Natural killer cell (primary cell): ENCODE data around the gene RUNX1. TPM values are rescaled to one million over a fixed set of nuclear protein-coding genes. Genes with fewer than 3 reads are reported as not detected.

Source experiments
- ATAC-seq, 3 donors: fragments of 150-1000 bp in 2 of 3; fragments of 200-7000 bp in 1 of 3; cut with Tn5 transposase; 1 replicate in 1 of 3; 2 replicates in 2 of 3; pipeline ENCODE4 v1.10.0; 2021; ENCODE audit warnings: mild to moderate bottlenecking in 2 of 3, moderate library complexity in 2 of 3
- DNase-seq, 2 donors: peaks; one replicate each; pipeline versions ENCODE4 v3.0.0 to v3.0.0-alpha.2; 2013 to 2021; ENCODE audit warnings: mixed read lengths in 1 of 2
- H3K27ac ChIP-seq: one replicate; pipeline ENCODE4 v1.5.1; 2013; ENCODE audit warnings: mild to moderate bottlenecking, low read length
- H3K27me3 ChIP-seq: one replicate; pipeline ENCODE4 v1.6.1; 2013; ENCODE audit warnings: low read length; ENCODE audit not compliant: control insufficient read depth, insufficient read depth
- H3K36me3 ChIP-seq: one replicate; pipeline ENCODE4 v1.6.1; 2013; ENCODE audit warnings: low read length; ENCODE audit not compliant: control insufficient read depth, insufficient read depth
- H3K4me1 ChIP-seq: one replicate; pipeline ENCODE4 v1.6.1; 2013; ENCODE audit warnings: low read length; ENCODE audit not compliant: control insufficient read depth, insufficient read depth
- H3K4me3 ChIP-seq: one replicate; pipeline ENCODE4 v1.5.1; 2013; ENCODE audit warnings: low read length
- H3K9me3 ChIP-seq: one replicate; pipeline ENCODE4 v1.6.1; 2013; ENCODE audit warnings: low read length; ENCODE audit not compliant: control insufficient read depth, insufficient read depth
- H3K27ac Mint-ChIP-seq, 2 donors: one replicate each; pipeline ENCODE4 v1.8.0; 2022; ENCODE audit warnings: mild to moderate bottlenecking in 2 of 2, mixed read lengths in 2 of 2, moderate library complexity in 1 of 2
- H3K27me3 Mint-ChIP-seq, 2 donors: one replicate each; pipeline ENCODE4 v1.8.0; 2022; ENCODE audit warnings: low read depth in 2 of 2, mixed read lengths in 2 of 2
- H3K36me3 Mint-ChIP-seq: one replicate; pipeline ENCODE4 v1.8.0; 2022; ENCODE audit warnings: mixed read lengths
- H3K4me1 Mint-ChIP-seq, 2 donors: one replicate each; pipeline ENCODE4 v1.8.0; 2022; ENCODE audit warnings: mixed read lengths in 2 of 2
- H3K4me3 Mint-ChIP-seq: one replicate; pipeline ENCODE4 v1.8.0; 2022; ENCODE audit warnings: mild to moderate bottlenecking, moderate library complexity, mixed read lengths
- H3K9me3 Mint-ChIP-seq, 2 donors: one replicate each; pipeline ENCODE4 v1.8.0; 2022; ENCODE audit warnings: mixed read lengths in 2 of 2
- WGBS: methylation state at CpG from one replicate; pipeline ENCODE4 v1.1.7; 2013; ENCODE audit warnings: missing lambda C conversion rate; ENCODE audit not compliant: insufficient coverage; 5-methylcytosine and 5-hydroxymethylcytosine counted together
- intact Hi-C: fragments of 100-400 bp; cut with micrococcal nuclease; formaldehyde crosslinking; loops from one replicate; pipeline ENCODE4 v1.14.2; 2022
- total RNA-seq, 4 donors: library from RNA; stranded (reverse); fragments of 120-200 nt in 1 of 4; gene quantifications; one replicate each; pipeline versions ENCODE4 v1.2.3 to v1.2.4, GENCODE V29; 2013 to 2022
- TF ChIP-seq, protein P1 (sequence below): fragments of 200-600 bp; IDR thresholded peaks from one replicate; pipeline ENCODE4 v1.8.0; 2022; ENCODE audit warnings: antibody characterized with exemption

The RUNX1 gene
- total RNA-seq, 3 donors from 2014 or later (not counting 1 experiment from before 2014, with no cell fraction given), result 62.1 to 171 (median 98.2) TPM

DNA sequence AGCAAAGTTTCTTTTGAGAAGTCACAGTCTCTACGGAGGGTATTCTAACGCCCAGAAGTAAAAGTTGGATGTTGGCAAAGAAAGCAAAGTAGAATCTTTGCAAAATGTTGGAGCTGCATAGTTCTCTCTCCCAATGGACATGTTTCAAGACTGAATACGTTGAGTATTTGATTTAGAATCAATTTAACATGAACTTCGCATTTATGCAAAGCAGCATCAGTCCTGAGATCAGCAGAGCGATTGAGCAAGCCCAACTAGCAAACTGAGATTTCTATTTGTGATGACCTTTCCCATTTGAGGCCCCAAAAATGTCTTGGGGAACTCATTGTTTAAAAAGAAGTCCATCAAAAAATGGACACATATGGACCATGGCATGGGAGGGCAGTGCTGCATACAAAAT, 8.0 kb downstream of the RUNX1 start:
- Mint-ChIP-seq H3K36me3 (no peaks in the 10 kb centered on the region), H3K4me3 (peak overlapping the region; percentile 86), H3K4me1 (peaks cover 90 to 94% of the 10 kb centered on the region in 2 donors), H3K27me3 (no peaks in the 10 kb centered on the region), H3K27ac (peak overlapping the region; percentile 95 to 97), H3K9me3 (no peaks in the 10 kb centered on the region)
- Histone ChIP-seq H3K9me3 (no peaks in the 10 kb centered on the region), H3K27ac (peak overlapping the region; percentile 80), H3K27me3 (no peaks in the 10 kb centered on the region), H3K36me3 (no peaks in the 10 kb centered on the region), H3K4me3 (no peak overlapping the region), H3K4me1 (peaks cover 91% of the 10 kb centered on the region)
- 69% methylated on average over 5 of the region's 5 CpGs for WGBS
- DNase-seq (no peak), ATAC-seq (no peak)
- intact Hi-C loops, result no loop called here
- TF ChIP-seq, protein P1, sequence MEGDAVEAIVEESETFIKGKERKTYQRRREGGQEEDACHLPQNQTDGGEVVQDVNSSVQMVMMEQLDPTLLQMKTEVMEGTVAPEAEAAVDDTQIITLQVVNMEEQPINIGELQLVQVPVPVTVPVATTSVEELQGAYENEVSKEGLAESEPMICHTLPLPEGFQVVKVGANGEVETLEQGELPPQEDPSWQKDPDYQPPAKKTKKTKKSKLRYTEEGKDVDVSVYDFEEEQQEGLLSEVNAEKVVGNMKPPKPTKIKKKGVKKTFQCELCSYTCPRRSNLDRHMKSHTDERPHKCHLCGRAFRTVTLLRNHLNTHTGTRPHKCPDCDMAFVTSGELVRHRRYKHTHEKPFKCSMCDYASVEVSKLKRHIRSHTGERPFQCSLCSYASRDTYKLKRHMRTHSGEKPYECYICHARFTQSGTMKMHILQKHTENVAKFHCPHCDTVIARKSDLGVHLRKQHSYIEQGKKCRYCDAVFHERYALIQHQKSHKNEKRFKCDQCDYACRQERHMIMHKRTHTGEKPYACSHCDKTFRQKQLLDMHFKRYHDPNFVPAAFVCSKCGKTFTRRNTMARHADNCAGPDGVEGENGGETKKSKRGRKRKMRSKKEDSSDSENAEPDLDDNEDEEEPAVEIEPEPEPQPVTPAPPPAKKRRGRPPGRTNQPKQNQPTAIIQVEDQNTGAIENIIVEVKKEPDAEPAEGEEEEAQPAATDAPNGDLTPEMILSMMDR, result no peak

DNA sequence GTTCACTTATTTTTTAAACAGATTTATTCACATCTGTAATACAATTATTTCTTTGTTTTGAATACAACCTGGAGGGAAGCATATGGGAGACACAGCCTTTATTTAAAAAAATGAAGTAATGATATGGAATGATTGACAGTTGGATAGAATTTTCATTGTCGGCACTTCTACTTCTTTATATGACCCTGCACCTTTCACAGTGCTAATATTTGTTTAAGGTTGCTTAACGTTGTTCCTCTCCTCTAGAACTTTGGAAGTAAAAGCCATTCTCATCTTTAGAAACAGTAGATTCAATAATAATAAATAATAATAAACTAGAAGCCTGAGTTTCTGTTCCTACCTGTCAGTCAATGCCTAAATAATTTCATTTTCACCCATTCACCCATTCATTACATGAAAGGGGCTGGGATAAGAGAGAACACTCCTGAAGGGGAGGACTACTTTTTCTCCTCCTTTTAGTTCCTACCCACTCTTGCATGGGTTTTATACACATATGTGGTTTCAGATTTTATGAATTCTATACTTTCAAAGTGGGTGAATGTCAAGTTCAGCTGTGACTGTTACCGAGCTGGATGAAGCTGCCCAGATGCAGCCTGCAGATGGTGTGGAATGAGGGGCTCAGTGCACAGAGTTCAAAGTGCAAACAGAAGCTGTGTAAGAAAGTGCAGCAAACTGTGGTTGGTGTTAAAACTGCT, 9.4 kb downstream of the RUNX1 start:
- ATAC-seq, result no peak
- 18% methylated on average over 1 of the region's 3 CpGs for WGBS
- H3K27ac ChIP-seq, result no peak overlapping the region
- H3K4me3 ChIP-seq, result no peak overlapping the region
- no peaks in the 10 kb centered on the region for H3K9me3 ChIP-seq
- no peaks in the 10 kb centered on the region for H3K27me3 ChIP-seq
- no peaks in the 10 kb centered on the region for H3K36me3 Mint-ChIP-seq
- H3K4me3 Mint-ChIP-seq, result peak overlapping the region; percentile 42
- intact Hi-C loops, result no loop called here
- H3K27ac Mint-ChIP-seq, result peak overlapping the region; percentile 31 to 97
- H3K36me3 ChIP-seq, result peaks cover 7% of the 10 kb centered on the region
- no peak for DNase-seq
- H3K4me1 ChIP-seq, result peaks cover 89% of the 10 kb centered on the region
- H3K27me3 Mint-ChIP-seq, result no peaks in the 10 kb centered on the region
- peaks cover 90 to 91% of the 10 kb centered on the region in 2 donors for H3K4me1 Mint-ChIP-seq
- no peaks in the 10 kb centered on the region for H3K9me3 Mint-ChIP-seq
- TF ChIP-seq, protein P1, result no peak

DNA sequence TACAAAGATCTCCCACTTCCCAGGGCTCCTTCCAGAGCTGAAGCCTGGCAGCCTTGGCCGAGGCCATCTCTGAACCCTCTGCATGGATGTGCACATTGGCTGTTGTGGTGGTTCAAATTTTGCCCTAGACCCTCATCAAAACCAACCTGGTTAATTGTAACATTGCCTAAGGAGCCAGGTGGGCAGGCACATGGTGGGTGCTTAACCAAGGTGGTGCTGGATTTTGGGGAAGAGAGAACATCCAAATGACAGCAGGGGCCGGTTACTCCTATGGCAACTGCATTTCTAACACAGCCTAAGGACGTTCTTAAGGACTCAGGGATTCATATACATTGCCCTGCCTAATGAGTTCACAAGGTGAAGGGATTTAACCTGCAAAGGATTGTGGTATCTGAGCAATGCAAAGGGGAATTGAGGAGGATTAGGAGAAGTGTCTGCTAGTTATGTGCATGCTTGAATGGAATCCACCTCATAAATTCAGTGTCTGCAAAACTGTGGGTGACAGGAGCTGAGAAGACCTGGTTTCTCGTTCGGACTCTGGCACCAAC, 10.3 kb downstream of the RUNX1 start:
- H3K27ac Mint-ChIP-seq, result peak overlapping the region; percentile 91 to 93
- no peaks in the 10 kb centered on the region for H3K9me3 Mint-ChIP-seq
- intact Hi-C loops, result no loop called here
- H3K36me3 Mint-ChIP-seq, result no peaks in the 10 kb centered on the region
- TF ChIP-seq, protein P1, result no peak
- Histone ChIP-seq H3K27ac (no peak overlapping the region), H3K9me3 (no peaks in the 10 kb centered on the region), H3K36me3 (peaks cover 8% of the 10 kb centered on the region), H3K27me3 (no peaks in the 10 kb centered on the region), H3K4me3 (no peak overlapping the region), H3K4me1 (peaks cover 89% of the 10 kb centered on the region)
- peak overlapping the region; percentile 25 for H3K4me3 Mint-ChIP-seq
- ATAC-seq, result no peak
- H3K27me3 Mint-ChIP-seq, result no peaks in the 10 kb centered on the region
- peaks cover 90 to 91% of the 10 kb centered on the region in 2 donors for H3K4me1 Mint-ChIP-seq
- WGBS, result 80% methylated on average over 5 of the region's 5 CpGs
- DNase-seq, result no peak
